Measurements from ENCODE around the gene GXYLT1.

- TF ChIP-seq CTCF (IDR thresholded peaks at IDR 0.05; ENCODE audit: low read depth, low read length, poor library complexity, severe bottlenecking): no peak
- no peak for TF ChIP-seq EZH2phosphoT487 (IDR thresholded peaks at IDR 0.05; ENCODE audit: borderline replicate concordance, low read length)
These were observed 53.8 kb downstream of the GXYLT1 start for GRCh38 chr12:42090899-42091298.
